Retinal pigment epithelial cell (primary cell): ENCODE data around the gene CPT1A.

Experiments
- DNase-seq: peaks from one replicate; pipeline ENCODE4 v3.0.0-alpha.2; 2010; ENCODE audit warnings: low read depth
- H3K4me3 ChIP-seq: 2 replicates; pipeline ENCODE4 v1.5.1; 2011; ENCODE audit warnings: mild to moderate bottlenecking, low read length, control low read depth, moderate library complexity
- CTCF ChIP-seq: conservative IDR thresholded peaks from 2 replicates; pipeline ENCODE4 v1.5.1; 2011; ENCODE audit warnings: low read depth, low read length, control low read depth, inconsistent platforms

The CPT1A gene

GRCh38 chr11:68854273-68854958 is 12.7 kb upstream of the CPT1A start:
- no peak overlapping the region for H3K4me3 ChIP-seq
- no peak for DNase-seq
- TF ChIP-seq CTCF: no peak

- TF ChIP-seq CTCF: no peak
- no peak overlapping the region for H3K4me3 ChIP-seq
- DNase-seq: no peak
Measured at GRCh38 chr11:68852628-68853027, 10.9 kb upstream of the CPT1A start.

GRCh38 chr11:68848429-68848828 is 6.7 kb upstream of the CPT1A start:
- no peak for TF ChIP-seq CTCF
- no peak for DNase-seq
- no peak overlapping the region for H3K4me3 ChIP-seq

- TF ChIP-seq CTCF: no peak
- no peak for DNase-seq
Measured at GRCh38 chr11:68847395-68847794, 5.7 kb upstream of the CPT1A start.

GRCh38 chr11:68845351-68846002 is 3.8 kb upstream of the CPT1A start:
- no peak for DNase-seq
- TF ChIP-seq CTCF: no peak
- H3K4me3 ChIP-seq: no peak overlapping the region

More at GRCh38 chr11:68847395-68847794, 5.7 kb upstream of the CPT1A start:
- no peak overlapping the region for H3K4me3 ChIP-seq

GRCh38 chr11:68844801-68845200 is 3.1 kb upstream of the CPT1A start:
- TF ChIP-seq CTCF: no peak
- H3K4me3 ChIP-seq: no peak overlapping the region
- no peak for DNase-seq

- H3K4me3 ChIP-seq: peak overlapping the region; percentile 41
- no peak for TF ChIP-seq CTCF
- DNase-seq: no peak
Measured at GRCh38 chr11:68844376-68844775, 2.7 kb upstream of the CPT1A start.
